Measurements from ENCODE around the gene OGFOD1. TPM values are rescaled to one million over a fixed set of nuclear protein-coding genes. Genes with fewer than 3 reads are reported as not detected.

The OGFOD1 gene
- total and polyA plus RNA-seq, 9 of the 15 experiments (the other 6 are each of a cell fraction or from before 2014, with no cell fraction given), result 60.4 to 134 (median 85.8) TPM

DNA sequence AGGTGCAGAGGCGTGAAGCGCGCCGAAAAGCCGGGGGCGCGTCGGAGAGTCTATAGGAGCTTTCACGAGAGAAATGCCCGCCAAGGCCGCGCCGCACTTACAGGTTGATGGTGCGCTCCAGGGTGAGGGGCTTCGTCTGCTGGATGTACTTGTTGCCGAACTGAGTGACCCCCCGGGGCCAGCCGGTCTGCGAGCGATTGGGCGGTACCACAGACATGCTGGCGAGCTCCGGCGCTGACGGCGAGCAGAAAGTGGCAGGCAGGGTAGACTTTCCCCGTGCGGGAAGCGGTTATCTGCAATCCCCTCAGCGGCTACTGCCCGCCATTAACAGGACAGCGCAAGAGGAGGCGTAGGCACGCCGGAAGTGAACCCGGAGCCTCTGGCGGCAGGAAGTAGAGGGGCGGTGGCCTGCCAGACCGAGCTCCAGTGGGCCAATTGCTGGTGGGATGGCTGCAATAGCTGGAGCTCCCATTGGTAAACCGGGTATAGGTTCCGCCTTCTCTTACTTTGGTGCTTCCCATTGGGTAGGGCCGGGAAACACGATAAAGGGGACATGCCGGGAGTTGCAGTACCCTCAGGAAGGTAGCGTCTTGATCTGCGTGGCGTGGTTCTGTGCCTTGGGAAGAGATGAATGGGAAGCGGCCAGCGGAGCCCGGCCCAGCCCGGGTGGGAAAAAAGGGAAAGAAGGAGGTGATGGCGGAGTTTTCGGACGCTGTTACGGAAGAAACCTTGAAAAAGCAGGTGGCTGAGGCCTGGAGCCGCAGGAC lies at the start of gene OGFOD1, which contains the start of gene NUDT21 (continued):
- TF ChIP-seq RBM15 (IDR thresholded peaks at IDR 0.05; ENCODE audit: insufficient read depth, low read length) (no peak), RNF2 (IDR thresholded peaks at IDR 0.05) (no peak), MBD2 (IDR thresholded peaks at IDR 0.05; ENCODE audit: borderline replicate concordance, low read depth) (peak; percentile 96), PTRF (tag; IDR thresholded peaks at IDR 0.05) (no peak), CREB1 (IDR thresholded peaks at IDR 0.05) (no peak), CREB1 (CRISPR knock-in tag; IDR thresholded peaks at IDR 0.05) (no peak; the same call in 1 of the 2 replicates), ERF (CRISPR knock-in tag; IDR thresholded peaks at IDR 0.05) (0 out of 2 replicates have a peak, but pooled peaks have one; percentile 45), PYGO2 (tag; IDR thresholded peaks at IDR 0.05) (no peak), PHF8 (IDR thresholded peaks at IDR 0.05; ENCODE audit: borderline replicate concordance, low read length) (peak; percentile 91; the same call in 1 of the 2 replicates), ZNF347 (CRISPR knock-in tag; IDR thresholded peaks at IDR 0.05; ENCODE audit: low read depth) (no peak), ZNF644 (tag; IDR thresholded peaks at IDR 0.05; ENCODE audit: low read depth) (no peak), PTBP1 (IDR thresholded peaks at IDR 0.05; ENCODE audit: low read depth, low read length) (no peak), ZNF75A (CRISPR knock-in tag; IDR thresholded peaks at IDR 0.05) (no peak)
- TF ChIP-seq, protein P1, sequence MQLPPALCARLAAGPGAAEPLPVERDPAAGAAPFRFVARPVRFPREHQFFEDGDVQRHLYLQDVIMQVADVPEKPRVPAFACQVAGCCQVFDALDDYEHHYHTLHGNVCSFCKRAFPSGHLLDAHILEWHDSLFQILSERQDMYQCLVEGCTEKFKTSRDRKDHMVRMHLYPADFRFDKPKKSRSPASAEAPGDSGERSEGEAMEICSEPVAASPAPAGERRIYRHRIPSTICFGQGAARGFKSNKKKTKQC (CRISPR knock-in tag; IDR thresholded peaks at IDR 0.05), result peak; percentile 73
- TF ChIP-seq, protein P2, sequence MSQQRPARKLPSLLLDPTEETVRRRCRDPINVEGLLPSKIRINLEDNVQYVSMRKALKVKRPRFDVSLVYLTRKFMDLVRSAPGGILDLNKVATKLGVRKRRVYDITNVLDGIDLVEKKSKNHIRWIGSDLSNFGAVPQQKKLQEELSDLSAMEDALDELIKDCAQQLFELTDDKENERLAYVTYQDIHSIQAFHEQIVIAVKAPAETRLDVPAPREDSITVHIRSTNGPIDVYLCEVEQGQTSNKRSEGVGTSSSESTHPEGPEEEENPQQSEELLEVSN (IDR thresholded peaks at IDR 0.05; ENCODE audit: borderline replicate concordance in 1 of 2, extremely low read depth in 1 of 2, insufficient read depth in 1 of 2, insufficient read length in 1 of 2, low read depth in 1 of 2, low read length in 1 of 2, poor library complexity in 1 of 2, severe bottlenecking in 1 of 2), result peak; percentile 52 to 57
- TF ChIP-seq, protein P3, sequence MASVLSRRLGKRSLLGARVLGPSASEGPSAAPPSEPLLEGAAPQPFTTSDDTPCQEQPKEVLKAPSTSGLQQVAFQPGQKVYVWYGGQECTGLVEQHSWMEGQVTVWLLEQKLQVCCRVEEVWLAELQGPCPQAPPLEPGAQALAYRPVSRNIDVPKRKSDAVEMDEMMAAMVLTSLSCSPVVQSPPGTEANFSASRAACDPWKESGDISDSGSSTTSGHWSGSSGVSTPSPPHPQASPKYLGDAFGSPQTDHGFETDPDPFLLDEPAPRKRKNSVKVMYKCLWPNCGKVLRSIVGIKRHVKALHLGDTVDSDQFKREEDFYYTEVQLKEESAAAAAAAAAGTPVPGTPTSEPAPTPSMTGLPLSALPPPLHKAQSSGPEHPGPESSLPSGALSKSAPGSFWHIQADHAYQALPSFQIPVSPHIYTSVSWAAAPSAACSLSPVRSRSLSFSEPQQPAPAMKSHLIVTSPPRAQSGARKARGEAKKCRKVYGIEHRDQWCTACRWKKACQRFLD (CRISPR knock-in tag; IDR thresholded peaks at IDR 0.05), result peak; percentile 91
- TF ChIP-seq, protein P4, sequence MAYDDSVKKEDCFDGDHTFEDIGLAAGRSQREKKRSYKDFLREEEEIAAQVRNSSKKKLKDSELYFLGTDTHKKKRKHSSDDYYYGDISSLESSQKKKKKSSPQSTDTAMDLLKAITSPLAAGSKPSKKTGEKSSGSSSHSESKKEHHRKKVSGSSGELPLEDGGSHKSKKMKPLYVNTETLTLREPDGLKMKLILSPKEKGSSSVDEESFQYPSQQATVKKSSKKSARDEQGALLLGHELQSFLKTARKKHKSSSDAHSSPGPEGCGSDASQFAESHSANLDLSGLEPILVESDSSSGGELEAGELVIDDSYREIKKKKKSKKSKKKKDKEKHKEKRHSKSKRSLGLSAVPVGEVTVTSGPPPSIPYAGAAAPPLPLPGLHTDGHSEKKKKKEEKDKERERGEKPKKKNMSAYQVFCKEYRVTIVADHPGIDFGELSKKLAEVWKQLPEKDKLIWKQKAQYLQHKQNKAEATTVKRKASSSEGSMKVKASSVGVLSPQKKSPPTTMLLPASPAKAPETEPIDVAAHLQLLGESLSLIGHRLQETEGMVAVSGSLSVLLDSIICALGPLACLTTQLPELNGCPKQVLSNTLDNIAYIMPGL (CRISPR knock-in tag; IDR thresholded peaks at IDR 0.05), result no peak
- TF ChIP-seq, protein P5, sequence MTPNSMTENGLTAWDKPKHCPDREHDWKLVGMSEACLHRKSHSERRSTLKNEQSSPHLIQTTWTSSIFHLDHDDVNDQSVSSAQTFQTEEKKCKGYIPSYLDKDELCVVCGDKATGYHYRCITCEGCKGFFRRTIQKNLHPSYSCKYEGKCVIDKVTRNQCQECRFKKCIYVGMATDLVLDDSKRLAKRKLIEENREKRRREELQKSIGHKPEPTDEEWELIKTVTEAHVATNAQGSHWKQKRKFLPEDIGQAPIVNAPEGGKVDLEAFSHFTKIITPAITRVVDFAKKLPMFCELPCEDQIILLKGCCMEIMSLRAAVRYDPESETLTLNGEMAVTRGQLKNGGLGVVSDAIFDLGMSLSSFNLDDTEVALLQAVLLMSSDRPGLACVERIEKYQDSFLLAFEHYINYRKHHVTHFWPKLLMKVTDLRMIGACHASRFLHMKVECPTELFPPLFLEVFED (CRISPR knock-in tag; conservative IDR thresholded peaks at IDR 0.05), result peak; percentile 77; the same call in 1 of the 2 replicates
- TF ChIP-seq, protein P6, sequence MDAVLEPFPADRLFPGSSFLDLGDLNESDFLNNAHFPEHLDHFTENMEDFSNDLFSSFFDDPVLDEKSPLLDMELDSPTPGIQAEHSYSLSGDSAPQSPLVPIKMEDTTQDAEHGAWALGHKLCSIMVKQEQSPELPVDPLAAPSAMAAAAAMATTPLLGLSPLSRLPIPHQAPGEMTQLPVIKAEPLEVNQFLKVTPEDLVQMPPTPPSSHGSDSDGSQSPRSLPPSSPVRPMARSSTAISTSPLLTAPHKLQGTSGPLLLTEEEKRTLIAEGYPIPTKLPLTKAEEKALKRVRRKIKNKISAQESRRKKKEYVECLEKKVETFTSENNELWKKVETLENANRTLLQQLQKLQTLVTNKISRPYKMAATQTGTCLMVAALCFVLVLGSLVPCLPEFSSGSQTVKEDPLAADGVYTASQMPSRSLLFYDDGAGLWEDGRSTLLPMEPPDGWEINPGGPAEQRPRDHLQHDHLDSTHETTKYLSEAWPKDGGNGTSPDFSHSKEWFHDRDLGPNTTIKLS (IDR thresholded peaks at IDR 0.05; ENCODE audit: borderline replicate concordance, low read depth), result peak; percentile 74; the same call in 1 of the 2 replicates
